CD4-positive, alpha-beta T cell (primary cell): ENCODE measurements around the gene GRIA1. TPM values are rescaled to one million over a fixed set of nuclear protein-coding genes. Genes with fewer than 3 reads are reported as not detected.

ENCODE experiments used
- ATAC-seq: fragments of 200-7000 bp; cut with Tn5 transposase; one replicate; pipeline ENCODE4 v1.10.0; 2022; ENCODE audit warnings: mild to moderate bottlenecking; ENCODE audit not compliant: poor library complexity
- CTCF ChIA-PET: fragments of 350-600 bp; sonication (Branson Sonifier 250); formaldehyde crosslinking; loops from one replicate; lab custom pipeline; 2021; ENCODE audit warnings: antibody characterized with exemption, inconsistent platforms; lab: Charles Lee
- POLR2A ChIA-PET: fragments of 350-600 bp; sonication (Branson Sonifier 250); formaldehyde crosslinking; loops from one replicate; lab custom pipeline; 2021; ENCODE audit warnings: antibody characterized with exemption, inconsistent platforms; lab: Charles Lee
- DNase-seq, 14 experiments: peaks; one replicate each; pipeline ENCODE4 v3.0.0-alpha.2; 2013 to 2020; ENCODE audit warnings: mixed read lengths in 2 of 14
- H3K27ac ChIP-seq, 2 donors: one replicate each; pipeline versions ENCODE4 v1.5.1 to v1.7.0; 2013; ENCODE audit warnings: low read length in 2 of 2, low read depth in 1 of 2, mild to moderate bottlenecking in 1 of 2
- H3K27me3 ChIP-seq, 2 experiments: 1 replicate in 1 of 2; 2 replicates in 1 of 2; pipeline versions ENCODE4 v1.6.1 to v1.7.0; 2013; ENCODE audit warnings: low read length in 2 of 2, control low read depth in 1 of 2, mild to moderate bottlenecking in 1 of 2, moderate library complexity in 1 of 2; ENCODE audit not compliant: insufficient read depth in 2 of 2, control insufficient read depth in 1 of 2
- H3K36me3 ChIP-seq: one replicate; pipeline ENCODE4 v1.6.1; 2013; ENCODE audit warnings: low read length, control low read depth; ENCODE audit not compliant: insufficient read depth
- H3K4me1 ChIP-seq: one replicate; pipeline ENCODE4 v1.6.1; 2013; ENCODE audit warnings: low read length, control low read depth; ENCODE audit not compliant: insufficient read depth
- H3K4me3 ChIP-seq: one replicate; pipeline ENCODE4 v1.5.1; 2013; ENCODE audit warnings: mild to moderate bottlenecking, low read length, moderate library complexity
- H3K9me3 ChIP-seq, 2 experiments: 1 replicate in 1 of 2; 2 replicates in 1 of 2; pipeline versions ENCODE4 v1.6.1 to v1.7.0; 2013; ENCODE audit warnings: low read length in 2 of 2, mild to moderate bottlenecking in 2 of 2, control low read depth in 1 of 2, moderate library complexity in 1 of 2; ENCODE audit not compliant: control insufficient read depth in 1 of 2, insufficient read depth in 1 of 2
- H3K27ac Mint-ChIP-seq: one replicate; pipeline ENCODE4 v1.8.0; 2020; ENCODE audit warnings: mixed read lengths
- H3K27me3 Mint-ChIP-seq: one replicate; pipeline ENCODE4 v1.8.0; 2021; ENCODE audit warnings: mixed read lengths
- H3K36me3 Mint-ChIP-seq: one replicate; pipeline ENCODE4 v1.8.0; 2021; ENCODE audit warnings: low read depth, mixed read lengths
- H3K4me1 Mint-ChIP-seq: one replicate; pipeline ENCODE4 v1.8.0; 2021; ENCODE audit warnings: low read depth, mixed read lengths
- H3K4me3 Mint-ChIP-seq: one replicate; pipeline ENCODE4 v1.8.0; 2020; ENCODE audit warnings: mild to moderate bottlenecking, mixed read lengths
- H3K9me3 Mint-ChIP-seq: one replicate; pipeline ENCODE4 v1.8.0; 2020; ENCODE audit warnings: mixed read lengths
- CTCF ChIP-seq: fragments of 200-600 bp; IDR thresholded peaks from one replicate; pipeline ENCODE4 v1.8.0; 2022; ENCODE audit warnings: antibody characterized with exemption, mild to moderate bottlenecking
- intact Hi-C, 2 experiments: fragments of 100-400 bp; cut with DNase I in 1 of 2; cut with micrococcal nuclease in 1 of 2; formaldehyde crosslinking; loops; one replicate each; pipeline versions ENCODE4 v1.15.1 to v1.9.0; 2023 to 2025; cut with DNase I, micrococcal nuclease
- total RNA-seq, 174 experiments: library from RNA in 2 of 174; stranded (reverse) in 2 of 174; gene quantifications; one replicate each; pipeline ENCODE4 v1.2.3 and lab custom pipeline; 2021 to 2026

The GRIA1 gene
- total RNA-seq, 2 experiments from 2014 or later: not detected

GRCh38 chr5:153753645-153754432 lies 263.4 kb downstream of the GRIA1 start:
- TF ChIP-seq CTCF: no peak
- no peaks in the 10 kb centered on the region for H3K36me3 Mint-ChIP-seq
- DNase-seq (no peak), ATAC-seq (no peak)
- Histone ChIP-seq H3K9me3 (peaks cover 0 to 5% of the 10 kb centered on the region in 2 experiments), H3K36me3 (no peaks in the 10 kb centered on the region), H3K27ac (no peak overlapping the region), H3K4me1 (no peaks in the 10 kb centered on the region), H3K27me3 (no peaks in the 10 kb centered on the region), H3K4me3 (no peak overlapping the region)
- CTCF ChIA-PET: no interaction called here
- no peak overlapping the region for H3K4me3 Mint-ChIP-seq
- no peaks in the 10 kb centered on the region for H3K4me1 Mint-ChIP-seq
- H3K27ac Mint-ChIP-seq: no peak overlapping the region
- POLR2A ChIA-PET: no interaction called here
- peaks cover 8% of the 10 kb centered on the region for H3K9me3 Mint-ChIP-seq
- H3K27me3 Mint-ChIP-seq: peaks cover 5% of the 10 kb centered on the region
- intact Hi-C loops: no loop called here

GRCh38 chr5:153755913-153756500 lies 265.5 kb downstream of the GRIA1 start:
- H3K27me3 ChIP-seq: no peaks in the 10 kb centered on the region
- ChIA-PET POLR2A (no interaction called here), CTCF (no interaction called here)
- Mint-ChIP-seq H3K9me3 (peaks cover 8% of the 10 kb centered on the region), H3K27me3 (peaks cover 5% of the 10 kb centered on the region), H3K4me1 (no peaks in the 10 kb centered on the region), H3K27ac (no peak overlapping the region), H3K36me3 (no peaks in the 10 kb centered on the region), H3K4me3 (no peak overlapping the region)
- no peak overlapping the region for H3K4me3 ChIP-seq
- intact Hi-C loops: no loop called here
- no peaks in the 10 kb centered on the region for H3K4me1 ChIP-seq
- H3K36me3 ChIP-seq: no peaks in the 10 kb centered on the region
- ATAC-seq: no peak
- H3K27ac ChIP-seq: no peak overlapping the region
- no peak for DNase-seq
- H3K9me3 ChIP-seq: peaks cover 0 to 5% of the 10 kb centered on the region in 2 experiments
- no peak for TF ChIP-seq CTCF

GRCh38 chr5:153756540-153756939 lies 266.1 kb downstream of the GRIA1 start:
- no peaks in the 10 kb centered on the region for H3K27me3 ChIP-seq
- H3K9me3 Mint-ChIP-seq: peaks cover 9% of the 10 kb centered on the region
- CTCF ChIA-PET: no interaction called here
- no peak overlapping the region for H3K4me3 Mint-ChIP-seq
- peaks cover 0 to 5% of the 10 kb centered on the region in 2 experiments for H3K9me3 ChIP-seq
- H3K36me3 Mint-ChIP-seq: no peaks in the 10 kb centered on the region
- H3K4me3 ChIP-seq: no peak overlapping the region
- no peaks in the 10 kb centered on the region for H3K4me1 ChIP-seq
- no peak for ATAC-seq
- no peaks in the 10 kb centered on the region for H3K4me1 Mint-ChIP-seq
- H3K27me3 Mint-ChIP-seq: peaks cover 5% of the 10 kb centered on the region
- H3K27ac Mint-ChIP-seq: no peak overlapping the region
- POLR2A ChIA-PET: no interaction called here
- intact Hi-C loops: no loop called here
- TF ChIP-seq CTCF: no peak
- no peaks in the 10 kb centered on the region for H3K36me3 ChIP-seq
- no peak for DNase-seq
- no peak overlapping the region for H3K27ac ChIP-seq
